ENCODE data around the gene ABTB2. TPM values are rescaled to one million over a fixed set of nuclear protein-coding genes. Genes with fewer than 3 reads are reported as not detected.

Gene ABTB2
- total and polyA plus RNA-seq, 9 of the 15 experiments (the other 6 are each of a cell fraction or from before 2014, with no cell fraction given) = 0.03 to 0.18 (median 0.12) TPM; not detected in 2

GRCh38 chr11:34136420-34136819, 221.4 kb downstream of the ABTB2 start:
- Histone ChIP-seq H3K4me1 (replicated peaks in 1 of 2; ENCODE audit: control insufficient read depth in 2 of 2, insufficient read depth in 2 of 2, low read length in 2 of 2) (no peaks in the 10 kb centered on the region), H3K27ac (ENCODE audit: extremely low read depth, low read depth, low read length) (no peak overlapping the region), H3K9ac (ENCODE audit: insufficient read depth in 1 of 2, low read depth in 2 of 2, low read length in 2 of 2) (no peak overlapping the region), H2AFZ (ENCODE audit: low read depth, low read length) (no peak overlapping the region), H3K79me2 (ENCODE audit: control insufficient read depth, insufficient read depth, low read length) (no peaks in the 10 kb centered on the region), H3K4me3 (no peak overlapping the region), H3K9me1 (ENCODE audit: control insufficient read depth, insufficient read depth, low read length) (peaks cover 2% of the 10 kb centered on the region), H3K9me3 (replicated peaks; ENCODE audit: control insufficient read depth, insufficient read depth, low read depth, low read length) (no peaks in the 10 kb centered on the region), H3K36me3 (ENCODE audit: control insufficient read depth, insufficient read depth, low read length) (peaks cover 96% of the 10 kb centered on the region), H3K4me2 (ENCODE audit: insufficient read depth, low read length) (no peak overlapping the region), H4K20me1 (replicated peaks; ENCODE audit: control insufficient read depth, insufficient read depth, low read length) (0 out of 2 replicates have a peak, but pooled peaks cover 3% of the 10 kb centered on the region), H3K27me3 (ENCODE audit: control insufficient read depth in 2 of 2, insufficient read depth in 2 of 2, low read length in 2 of 2) (no peaks in the 10 kb centered on the region)
- no peak for ATAC-seq
- in situ Hi-C loops (cut with MboI) (no loop called here), intact Hi-C loops (cut with micrococcal nuclease) (no loop called here)
- ChIA-PET CTCF (ENCODE audit: low intra/inter-chr PET ratio) (no interaction called here), POLR2A (no interaction called here)
- no peak for FAIRE-seq
- no TSS peak for BruUV-seq (replicated peaks)
- WGBS (ENCODE audit: insufficient coverage, low coverage, missing lambda C conversion rate) = 99% methylated on average over 7 of the region's 8 CpGs
- no peak for DNase-seq (ENCODE audit: extremely low read depth in 1 of 4, low spot score in 3 of 4)
- TF ChIP-seq NFIC (IDR thresholded peaks at IDR 0.05) (no peak), ZNF707 (CRISPR knock-in tag; conservative IDR thresholded peaks at IDR 0.05) (no peak), PTRF (tag; IDR thresholded peaks at IDR 0.05) (no peak), POLR2H (tag; IDR thresholded peaks at IDR 0.05; ENCODE audit: low read depth) (no peak), ZNF316 (IDR thresholded peaks at IDR 0.05) (no peak), MLLT1 (IDR thresholded peaks at IDR 0.05) (no peak), ZNF561 (CRISPR knock-in tag; conservative IDR thresholded peaks at IDR 0.05) (no peak), ZNF717 (CRISPR knock-in tag; IDR thresholded peaks at IDR 0.05) (no peak), ZNF76 (CRISPR knock-in tag; IDR thresholded peaks at IDR 0.05; ENCODE audit: borderline replicate concordance) (no peak), RAD51 (IDR thresholded peaks at IDR 0.05; ENCODE audit: borderline replicate concordance, low read depth) (no peak), MAFF (IDR thresholded peaks at IDR 0.05; ENCODE audit: low read length) (no peak)
- TF ChIP-seq, protein P1, sequence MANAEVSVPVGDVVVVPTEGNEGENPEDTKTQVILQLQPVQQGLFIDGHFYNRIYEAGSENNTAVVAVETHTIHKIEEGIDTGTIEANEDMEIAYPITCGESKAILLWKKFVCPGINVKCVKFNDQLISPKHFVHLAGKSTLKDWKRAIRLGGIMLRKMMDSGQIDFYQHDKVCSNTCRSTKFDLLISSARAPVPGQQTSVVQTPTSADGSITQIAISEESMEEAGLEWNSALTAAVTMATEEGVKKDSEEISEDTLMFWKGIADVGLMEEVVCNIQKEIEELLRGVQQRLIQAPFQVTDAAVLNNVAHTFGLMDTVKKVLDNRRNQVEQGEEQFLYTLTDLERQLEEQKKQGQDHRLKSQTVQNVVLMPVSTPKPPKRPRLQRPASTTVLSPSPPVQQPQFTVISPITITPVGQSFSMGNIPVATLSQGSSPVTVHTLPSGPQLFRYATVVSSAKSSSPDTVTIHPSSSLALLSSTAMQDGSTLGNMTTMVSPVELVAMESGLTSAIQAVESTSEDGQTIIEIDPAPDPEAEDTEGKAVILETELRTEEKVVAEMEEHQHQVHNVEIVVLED (CRISPR knock-in tag; IDR thresholded peaks at IDR 0.05) = no peak
- TF ChIP-seq, protein P2, sequence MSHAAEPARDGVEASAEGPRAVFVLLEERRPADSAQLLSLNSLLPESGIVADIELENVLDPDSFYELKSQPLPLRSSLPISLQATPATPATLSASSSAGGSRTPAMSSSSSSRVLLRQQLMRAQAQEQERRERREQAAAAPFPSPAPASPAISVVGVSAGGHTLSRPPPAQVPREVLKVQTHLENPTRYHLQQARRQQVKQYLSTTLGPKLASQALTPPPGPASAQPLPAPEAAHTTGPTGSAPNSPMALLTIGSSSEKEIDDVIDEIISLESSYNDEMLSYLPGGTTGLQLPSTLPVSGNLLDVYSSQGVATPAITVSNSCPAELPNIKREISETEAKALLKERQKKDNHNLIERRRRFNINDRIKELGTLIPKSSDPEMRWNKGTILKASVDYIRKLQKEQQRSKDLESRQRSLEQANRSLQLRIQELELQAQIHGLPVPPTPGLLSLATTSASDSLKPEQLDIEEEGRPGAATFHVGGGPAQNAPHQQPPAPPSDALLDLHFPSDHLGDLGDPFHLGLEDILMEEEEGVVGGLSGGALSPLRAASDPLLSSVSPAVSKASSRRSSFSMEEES (CRISPR knock-in tag; IDR thresholded peaks at IDR 0.05) = no peak
- TF ChIP-seq, protein P3, sequence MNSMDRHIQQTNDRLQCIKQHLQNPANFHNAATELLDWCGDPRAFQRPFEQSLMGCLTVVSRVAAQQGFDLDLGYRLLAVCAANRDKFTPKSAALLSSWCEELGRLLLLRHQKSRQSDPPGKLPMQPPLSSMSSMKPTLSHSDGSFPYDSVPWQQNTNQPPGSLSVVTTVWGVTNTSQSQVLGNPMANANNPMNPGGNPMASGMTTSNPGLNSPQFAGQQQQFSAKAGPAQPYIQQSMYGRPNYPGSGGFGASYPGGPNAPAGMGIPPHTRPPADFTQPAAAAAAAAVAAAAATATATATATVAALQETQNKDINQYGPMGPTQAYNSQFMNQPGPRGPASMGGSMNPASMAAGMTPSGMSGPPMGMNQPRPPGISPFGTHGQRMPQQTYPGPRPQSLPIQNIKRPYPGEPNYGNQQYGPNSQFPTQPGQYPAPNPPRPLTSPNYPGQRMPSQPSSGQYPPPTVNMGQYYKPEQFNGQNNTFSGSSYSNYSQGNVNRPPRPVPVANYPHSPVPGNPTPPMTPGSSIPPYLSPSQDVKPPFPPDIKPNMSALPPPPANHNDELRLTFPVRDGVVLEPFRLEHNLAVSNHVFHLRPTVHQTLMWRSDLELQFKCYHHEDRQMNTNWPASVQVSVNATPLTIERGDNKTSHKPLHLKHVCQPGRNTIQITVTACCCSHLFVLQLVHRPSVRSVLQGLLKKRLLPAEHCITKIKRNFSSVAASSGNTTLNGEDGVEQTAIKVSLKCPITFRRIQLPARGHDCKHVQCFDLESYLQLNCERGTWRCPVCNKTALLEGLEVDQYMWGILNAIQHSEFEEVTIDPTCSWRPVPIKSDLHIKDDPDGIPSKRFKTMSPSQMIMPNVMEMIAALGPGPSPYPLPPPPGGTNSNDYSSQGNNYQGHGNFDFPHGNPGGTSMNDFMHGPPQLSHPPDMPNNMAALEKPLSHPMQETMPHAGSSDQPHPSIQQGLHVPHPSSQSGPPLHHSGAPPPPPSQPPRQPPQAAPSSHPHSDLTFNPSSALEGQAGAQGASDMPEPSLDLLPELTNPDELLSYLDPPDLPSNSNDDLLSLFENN (IDR thresholded peaks at IDR 0.05; ENCODE audit: low read depth in 2 of 2, low read length in 2 of 2) = no peak

All from K562 (cell line).